ENCODE measurements around the gene IL22RA1.

Gene IL22RA1

DNA sequence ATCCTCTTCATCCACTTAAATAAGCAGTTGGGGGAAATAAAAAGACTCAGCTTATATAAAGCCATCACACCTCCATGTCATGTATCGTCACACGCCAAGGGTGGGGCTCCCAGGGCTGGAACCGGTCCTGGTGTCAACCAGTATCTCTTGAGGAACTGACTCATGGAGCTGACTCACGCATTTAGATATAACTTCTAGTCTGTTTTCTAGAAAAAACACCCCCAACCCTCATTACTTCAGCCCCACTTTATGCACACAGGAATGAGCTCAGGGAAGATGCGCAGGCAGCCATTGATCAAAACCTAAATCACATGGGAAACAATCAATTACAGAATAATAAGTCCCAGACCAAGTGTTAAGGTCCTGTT is 6.9 kb upstream of the IL22RA1 start:
- H3K4me3 ChIP-seq (ENCODE audit: low read depth, low read length) = no peak overlapping the region
- TF ChIP-seq, protein P1, sequence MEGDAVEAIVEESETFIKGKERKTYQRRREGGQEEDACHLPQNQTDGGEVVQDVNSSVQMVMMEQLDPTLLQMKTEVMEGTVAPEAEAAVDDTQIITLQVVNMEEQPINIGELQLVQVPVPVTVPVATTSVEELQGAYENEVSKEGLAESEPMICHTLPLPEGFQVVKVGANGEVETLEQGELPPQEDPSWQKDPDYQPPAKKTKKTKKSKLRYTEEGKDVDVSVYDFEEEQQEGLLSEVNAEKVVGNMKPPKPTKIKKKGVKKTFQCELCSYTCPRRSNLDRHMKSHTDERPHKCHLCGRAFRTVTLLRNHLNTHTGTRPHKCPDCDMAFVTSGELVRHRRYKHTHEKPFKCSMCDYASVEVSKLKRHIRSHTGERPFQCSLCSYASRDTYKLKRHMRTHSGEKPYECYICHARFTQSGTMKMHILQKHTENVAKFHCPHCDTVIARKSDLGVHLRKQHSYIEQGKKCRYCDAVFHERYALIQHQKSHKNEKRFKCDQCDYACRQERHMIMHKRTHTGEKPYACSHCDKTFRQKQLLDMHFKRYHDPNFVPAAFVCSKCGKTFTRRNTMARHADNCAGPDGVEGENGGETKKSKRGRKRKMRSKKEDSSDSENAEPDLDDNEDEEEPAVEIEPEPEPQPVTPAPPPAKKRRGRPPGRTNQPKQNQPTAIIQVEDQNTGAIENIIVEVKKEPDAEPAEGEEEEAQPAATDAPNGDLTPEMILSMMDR (conservative IDR thresholded peaks at IDR 0.05; ENCODE audit: low read depth, low read length) = no peak
- peak; percentile 51 for DNase-seq (ENCODE audit: low read depth)

DNA sequence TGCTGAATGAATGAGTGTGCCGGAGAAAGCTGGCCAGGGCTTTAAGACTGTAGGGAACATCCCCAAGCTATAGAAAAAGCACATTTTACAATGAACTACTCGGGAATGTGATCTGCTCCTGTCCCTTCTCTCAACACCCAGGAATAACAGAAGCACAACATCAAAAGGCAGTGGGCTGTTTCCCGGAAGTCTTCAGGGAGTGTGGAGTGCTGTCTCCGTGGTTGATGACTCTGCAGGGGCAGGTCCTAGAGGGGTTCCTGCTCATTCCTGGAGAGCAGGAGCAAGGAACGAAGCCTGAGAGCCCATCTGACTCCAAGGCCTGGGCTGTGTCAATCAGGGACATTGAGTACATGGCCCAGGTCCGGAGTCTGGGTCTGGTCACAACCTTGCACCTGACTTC is 4.9 kb upstream of the IL22RA1 start:
- TF ChIP-seq, protein P1 (conservative IDR thresholded peaks at IDR 0.05; ENCODE audit: low read depth, low read length) = no peak
- DNase-seq (ENCODE audit: low read depth) = no peak
- no peak overlapping the region for H3K4me3 ChIP-seq (ENCODE audit: low read depth, low read length)

DNA sequence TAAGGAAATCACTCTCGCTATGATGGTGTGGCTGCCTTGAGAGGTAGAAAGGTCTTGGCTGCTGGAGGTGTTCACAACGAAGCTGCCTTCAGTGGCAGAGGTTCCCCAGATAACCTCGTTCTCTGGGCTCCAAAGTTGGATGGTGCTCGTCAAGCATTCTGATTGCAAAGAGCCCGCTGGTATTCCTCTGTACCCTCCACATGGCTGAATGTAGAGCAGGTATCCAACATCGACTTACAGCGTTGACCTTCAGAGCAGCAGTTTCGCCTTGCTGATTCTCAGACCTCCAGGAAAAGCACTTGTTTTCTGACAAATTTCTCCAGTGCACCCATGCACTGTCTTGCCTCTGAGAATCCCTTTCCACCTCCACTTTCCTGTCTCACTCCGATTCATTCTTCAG is 4.3 kb upstream of the IL22RA1 start:
- TF ChIP-seq, protein P1 (conservative IDR thresholded peaks at IDR 0.05; ENCODE audit: low read depth, low read length) = no peak
- DNase-seq (ENCODE audit: low read depth) = no peak
- no peak overlapping the region for H3K4me3 ChIP-seq (ENCODE audit: low read depth, low read length)

DNA sequence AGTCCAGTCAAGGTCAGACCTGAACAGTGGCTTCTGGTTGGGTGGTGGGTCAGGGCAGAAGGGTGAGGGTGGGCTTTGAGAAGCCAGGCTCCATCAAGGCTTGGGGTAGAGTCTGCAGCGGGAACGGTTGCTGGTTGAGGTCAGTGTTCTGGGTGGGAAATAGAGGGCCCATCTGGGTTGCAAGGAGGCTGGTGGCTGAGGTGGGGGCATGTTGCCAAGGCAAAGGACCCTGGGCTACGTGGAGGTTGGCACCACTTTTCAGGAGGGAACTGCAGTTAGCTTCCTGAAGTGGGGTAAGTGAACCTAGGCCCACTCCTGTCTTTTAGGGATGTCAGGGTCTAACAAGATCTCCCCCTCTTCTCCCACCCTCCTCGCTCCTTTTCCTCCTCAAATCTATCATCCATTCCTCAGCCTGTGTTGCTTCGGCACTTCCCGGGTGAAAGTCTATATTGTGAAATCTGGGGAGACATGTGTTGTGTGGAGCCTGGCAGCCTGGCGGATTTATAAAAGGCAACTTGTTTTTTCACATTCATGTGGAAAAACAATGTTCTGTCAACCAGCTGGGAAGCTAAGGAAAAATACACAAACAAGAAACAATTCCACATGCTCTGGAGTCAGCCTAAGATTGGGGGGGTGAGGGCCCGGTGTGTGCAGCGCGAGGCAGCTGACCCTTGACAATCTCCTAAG is 1.5 kb downstream of the IL22RA1 start:
- TF ChIP-seq, protein P1 (conservative IDR thresholded peaks at IDR 0.05; ENCODE audit: low read depth, low read length) = no peak
- no peak for DNase-seq (ENCODE audit: low read depth)
- H3K4me3 ChIP-seq (ENCODE audit: low read depth, low read length) = no peak overlapping the region

DNA sequence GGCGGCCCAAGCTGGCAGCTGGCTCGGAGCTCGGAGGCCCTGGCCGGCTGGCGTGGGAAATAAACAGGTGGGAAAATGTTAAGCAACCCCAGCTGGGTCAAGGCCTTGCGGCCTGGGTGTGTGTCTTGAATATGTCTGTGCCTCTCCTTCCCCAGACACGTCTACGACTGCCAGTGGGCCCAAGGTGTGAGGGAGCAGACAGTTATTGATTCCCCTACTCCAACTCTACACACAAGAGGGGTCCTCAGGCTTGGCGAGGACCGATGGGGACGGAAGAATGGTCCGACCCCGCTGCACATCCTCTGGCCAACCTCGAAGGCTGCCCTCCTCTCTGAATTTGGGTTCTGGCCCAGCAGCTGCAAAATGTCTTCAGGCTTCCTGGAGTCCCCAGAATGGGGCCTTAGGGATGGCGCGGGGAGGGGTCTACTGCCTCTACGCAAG is 2.2 kb downstream of the IL22RA1 start:
- DNase-seq (ENCODE audit: low read depth) = no peak
- no peak overlapping the region for H3K4me3 ChIP-seq (ENCODE audit: low read depth, low read length)
- TF ChIP-seq, protein P1 (conservative IDR thresholded peaks at IDR 0.05; ENCODE audit: low read depth, low read length) = no peak

DNA sequence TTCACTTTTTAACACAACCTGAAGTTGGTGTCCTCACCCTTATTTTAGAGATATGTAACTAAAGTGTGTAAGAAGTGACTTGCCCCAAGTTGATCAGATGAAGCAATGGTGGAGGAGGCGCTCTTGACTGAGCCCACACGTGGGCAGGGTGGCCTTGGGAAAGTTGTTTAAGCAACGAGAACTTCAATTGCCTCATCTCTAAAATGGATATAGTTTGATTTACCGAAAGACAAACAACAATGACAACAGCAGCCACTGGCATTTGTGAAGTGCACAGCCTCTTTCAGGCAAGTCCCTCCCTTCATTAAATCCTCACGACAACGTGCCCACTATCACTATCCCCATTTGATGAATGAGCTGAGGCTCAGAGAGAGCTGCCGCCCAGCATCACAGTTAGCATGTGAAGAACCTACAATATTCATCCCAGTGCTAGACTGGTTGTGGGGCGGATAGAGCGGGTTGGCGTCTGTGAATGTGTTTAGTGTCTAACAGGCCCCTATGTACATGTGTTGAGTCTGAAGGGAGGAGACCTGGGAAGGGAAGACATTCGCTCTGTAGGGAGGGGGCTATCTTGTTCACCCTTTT is 3.0 kb downstream of the IL22RA1 start:
- no peak for DNase-seq (ENCODE audit: low read depth)
- no peak overlapping the region for H3K4me3 ChIP-seq (ENCODE audit: low read depth, low read length)
- TF ChIP-seq, protein P1 (conservative IDR thresholded peaks at IDR 0.05; ENCODE audit: low read depth, low read length) = no peak

DNA sequence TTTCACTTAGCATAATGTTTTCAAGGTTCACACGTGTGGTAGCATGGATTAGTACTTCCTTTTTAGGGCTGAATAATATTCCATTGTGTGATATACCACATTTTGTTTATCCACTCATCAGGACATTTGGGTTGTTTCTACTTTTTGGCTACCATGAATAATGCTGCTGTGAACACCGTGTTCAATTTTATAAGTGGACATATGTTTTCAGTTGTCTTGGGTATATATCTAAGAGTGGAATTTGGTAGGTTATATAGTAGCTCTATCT is 3.8 kb downstream of the IL22RA1 start:
- no peak for DNase-seq (ENCODE audit: low read depth)
- TF ChIP-seq, protein P1 (conservative IDR thresholded peaks at IDR 0.05; ENCODE audit: low read depth, low read length) = no peak
- no peak overlapping the region for H3K4me3 ChIP-seq (ENCODE audit: low read depth, low read length)
